WERI-Rb-1 (cell line): ENCODE measurements around the gene GPR78.

Source experiments
- DNase-seq: peaks from one replicate; pipeline ENCODE4 v3.0.0-alpha.2; 2020
- H3K27ac ChIP-seq: fragments of 250-450 bp; sonication (Bioruptor Pico); 2 replicates; pipeline ENCODE4 v1.5.1; 2020; ENCODE audit warnings: mild to moderate bottlenecking, moderate library complexity
- H3K27me3 ChIP-seq: fragments of 250-450 bp; sonication (Bioruptor Pico); 2 replicates; pipeline ENCODE4 v1.5.1; 2021; ENCODE audit warnings: mild to moderate bottlenecking, low read depth, moderate library complexity; ENCODE audit not compliant: insufficient read depth, severe bottlenecking
- H3K36me3 ChIP-seq: fragments of 250-450 bp; sonication (Bioruptor Pico); 2 replicates; pipeline ENCODE4 v1.5.1; 2020; ENCODE audit warnings: mild to moderate bottlenecking, moderate library complexity
- H3K4me3 ChIP-seq: 2 replicates; pipeline ENCODE4 v1.5.1; 2011; ENCODE audit warnings: low read depth, mild to moderate bottlenecking, control low read depth, low read length
- H3K9me3 ChIP-seq: fragments of 250-450 bp; sonication (Bioruptor Pico); 2 replicates; pipeline ENCODE4 v1.5.1; 2021; ENCODE audit warnings: mild to moderate bottlenecking, moderate library complexity; ENCODE audit not compliant: severe bottlenecking
- CTCF ChIP-seq: IDR thresholded peaks from 2 replicates; pipeline ENCODE4 v1.5.1; 2011; ENCODE audit warnings: low read depth, mild to moderate bottlenecking, control low read depth, inconsistent platforms, low read length

The GPR78 gene

GRCh38 chr4:8582941-8583654 lies 2.9 kb downstream of the GPR78 start:
- no peak for TF ChIP-seq CTCF
- H3K36me3 ChIP-seq, result no peaks in the 10 kb centered on the region
- peaks cover 23% of the 10 kb centered on the region for H3K27me3 ChIP-seq
- peaks cover 2% of the 10 kb centered on the region for H3K9me3 ChIP-seq
- H3K27ac ChIP-seq, result no peak overlapping the region
- H3K4me3 ChIP-seq, result no peak overlapping the region
- no peak for DNase-seq

GRCh38 chr4:8583655-8584025 lies 3.4 kb downstream of the GPR78 start:
- DNase-seq, result no peak
- H3K9me3 ChIP-seq, result peaks cover 2% of the 10 kb centered on the region
- H3K27ac ChIP-seq, result no peak overlapping the region
- no peak overlapping the region for H3K4me3 ChIP-seq
- no peak for TF ChIP-seq CTCF
- H3K27me3 ChIP-seq, result peaks cover 23% of the 10 kb centered on the region
- no peaks in the 10 kb centered on the region for H3K36me3 ChIP-seq

- peak; percentile 92 for TF ChIP-seq CTCF
- DNase-seq, result peak; percentile 60
- Histone ChIP-seq H3K36me3 (no peaks in the 10 kb centered on the region), H3K27ac (no peak overlapping the region), H3K4me3 (no peak overlapping the region), H3K9me3 (peaks cover 2% of the 10 kb centered on the region), H3K27me3 (peaks cover 23% of the 10 kb centered on the region)
Measured at GRCh38 chr4:8585186-8585585, 5.0 kb downstream of the GPR78 start.

GRCh38 chr4:8585721-8586212 lies 5.6 kb downstream of the GPR78 start:
- no peak for TF ChIP-seq CTCF
- DNase-seq, result no peak
- Histone ChIP-seq H3K9me3 (peaks cover 2% of the 10 kb centered on the region), H3K27ac (no peak overlapping the region), H3K4me3 (no peak overlapping the region), H3K27me3 (peaks cover 17% of the 10 kb centered on the region), H3K36me3 (no peaks in the 10 kb centered on the region)

- Histone ChIP-seq H3K4me3 (no peak overlapping the region), H3K36me3 (no peaks in the 10 kb centered on the region), H3K27me3 (peaks cover 13% of the 10 kb centered on the region), H3K9me3 (peaks cover 2% of the 10 kb centered on the region), H3K27ac (no peak overlapping the region)
- no peak for DNase-seq
- TF ChIP-seq CTCF, result no peak
Measured at GRCh38 chr4:8586246-8586645, 6.1 kb downstream of the GPR78 start.
